GM23338 (cell line): ENCODE results near the gene FGFR2.

ENCODE experiments used
- CREB1 ChIP-seq: fragments of 250-450 bp; sonication (Bioruptor Pico); IDR thresholded peaks from 2 replicates; pipeline ENCODE4 v1.5.0; 2020; ENCODE audit warnings: low read depth, mild to moderate bottlenecking, moderate library complexity
- CTCF ChIP-seq, 2 experiments: fragments of 200-600 bp in 1 of 2; sonication (generic) in 1 of 2; conservative IDR thresholded peaks; 2 replicates each; pipeline versions ENCODE4 v1.5.1 to v1.6.1; 2016 to 2017; ENCODE audit warnings: antibody characterized with exemption in 2 of 2, low read depth in 2 of 2, mild to moderate bottlenecking in 2 of 2, moderate library complexity in 1 of 2
- ETS1 ChIP-seq: IDR thresholded peaks from 2 replicates; pipeline ENCODE4 v1.6.1; 2016; ENCODE audit warnings: antibody characterized with exemption
- EZH2 ChIP-seq: fragments of 200-600 bp; sonication (generic); IDR thresholded peaks from one replicate; pipeline ENCODE4 v1.8.0; 2017; ENCODE audit warnings: antibody characterized with exemption, mild to moderate bottlenecking, low read depth; ENCODE audit not compliant: unreplicated experiment
- EZH2phosphoT487 ChIP-seq: fragments of 200-600 bp; sonication (generic); IDR thresholded peaks from one replicate; pipeline ENCODE4 v1.8.1; 2018; ENCODE audit warnings: antibody characterized with exemption; ENCODE audit not compliant: unreplicated experiment
- JUNB ChIP-seq: IDR thresholded peaks from one replicate; pipeline ENCODE4 v1.6.1; 2016; ENCODE audit warnings: antibody characterized with exemption; ENCODE audit not compliant: unreplicated experiment
- NANOG ChIP-seq: IDR thresholded peaks from 2 replicates; pipeline ENCODE4 v1.6.1; 2016; ENCODE audit warnings: antibody characterized with exemption, borderline replicate concordance
- POLR2AphosphoS5 ChIP-seq: IDR thresholded peaks from 2 replicates; pipeline ENCODE4 v1.6.1; 2016; ENCODE audit warnings: antibody characterized with exemption, low read depth
- REST ChIP-seq: IDR thresholded peaks from one replicate; pipeline ENCODE4 v1.6.1; 2018; ENCODE audit warnings: antibody characterized with exemption; ENCODE audit not compliant: unreplicated experiment
- ZNF114 ChIP-seq: fragments of 250-450 bp; sonication (Bioruptor Pico); IDR thresholded peaks from 2 replicates; pipeline ENCODE4 v1.5.0; 2020; ENCODE audit warnings: mild to moderate bottlenecking, moderate library complexity
- ZNF331 ChIP-seq: fragments of 250-450 bp; sonication (Bioruptor Pico); IDR thresholded peaks from 2 replicates; pipeline ENCODE4 v1.5.0; 2020; ENCODE audit warnings: low read depth, mild to moderate bottlenecking, moderate library complexity
- ZNF462 ChIP-seq: fragments of 250-450 bp; sonication (Bioruptor Pico); IDR thresholded peaks from 2 replicates; pipeline ENCODE4 v1.5.0; 2020; ENCODE audit warnings: mild to moderate bottlenecking, moderate library complexity

GRCh38 chr10:121631365-121632029 lies 33.3 kb upstream of the FGFR2 start:
- TF ChIP-seq EZH2 (no peak), ZNF462 (CRISPR knock-in tag) (no peak), CTCF (conservative IDR thresholded peaks at IDR 0.05; ENCODE audit: low read depth in 2 of 2) (no peak), POLR2AphosphoS5 (no peak), REST (no peak), ZNF331 (no peak), ETS1 (no peak), EZH2phosphoT487 (no peak), CREB1 (no peak), NANOG (no peak), JUNB (no peak), ZNF114 (CRISPR knock-in tag) (no peak)
